WERI-Rb-1 (cell line): Measurements from ENCODE around the gene DPP9.

Experiments
- DNase-seq: peaks from one replicate; pipeline ENCODE4 v3.0.0-alpha.2; 2020
- H3K27ac ChIP-seq: fragments of 250-450 bp; sonication (Bioruptor Pico); 2 replicates; pipeline ENCODE4 v1.5.1; 2020; ENCODE audit warnings: mild to moderate bottlenecking, moderate library complexity
- H3K27me3 ChIP-seq: fragments of 250-450 bp; sonication (Bioruptor Pico); 2 replicates; pipeline ENCODE4 v1.5.1; 2021; ENCODE audit warnings: mild to moderate bottlenecking, low read depth, moderate library complexity; ENCODE audit not compliant: insufficient read depth, severe bottlenecking
- H3K36me3 ChIP-seq: fragments of 250-450 bp; sonication (Bioruptor Pico); 2 replicates; pipeline ENCODE4 v1.5.1; 2020; ENCODE audit warnings: mild to moderate bottlenecking, moderate library complexity
- H3K4me3 ChIP-seq: 2 replicates; pipeline ENCODE4 v1.5.1; 2011; ENCODE audit warnings: low read depth, mild to moderate bottlenecking, control low read depth, low read length
- H3K9me3 ChIP-seq: fragments of 250-450 bp; sonication (Bioruptor Pico); 2 replicates; pipeline ENCODE4 v1.5.1; 2021; ENCODE audit warnings: mild to moderate bottlenecking, moderate library complexity; ENCODE audit not compliant: severe bottlenecking
- CTCF ChIP-seq: IDR thresholded peaks from 2 replicates; pipeline ENCODE4 v1.5.1; 2011; ENCODE audit warnings: low read depth, mild to moderate bottlenecking, control low read depth, inconsistent platforms, low read length

Gene DPP9

GRCh38 chr19:4693078-4693350 is 30.6 kb downstream of the DPP9 start:
- no peak for DNase-seq
- TF ChIP-seq CTCF: no peak
- H3K36me3 ChIP-seq: peaks cover 80% of the 10 kb centered on the region
- H3K27ac ChIP-seq: peak overlapping the region; percentile 63
- no peaks in the 10 kb centered on the region for H3K9me3 ChIP-seq
- H3K27me3 ChIP-seq: no peaks in the 10 kb centered on the region
- no peak overlapping the region for H3K4me3 ChIP-seq

GRCh38 chr19:4692251-4693077 is 31.2 kb downstream of the DPP9 start:
- no peak overlapping the region for H3K4me3 ChIP-seq
- peak; percentile 83 for DNase-seq
- peaks cover 75% of the 10 kb centered on the region for H3K36me3 ChIP-seq
- peak overlapping the region; percentile 63 for H3K27ac ChIP-seq
- H3K9me3 ChIP-seq: no peaks in the 10 kb centered on the region
- H3K27me3 ChIP-seq: no peaks in the 10 kb centered on the region
- no peak for TF ChIP-seq CTCF

- H3K27ac ChIP-seq: no peak overlapping the region
- H3K4me3 ChIP-seq: no peak overlapping the region
- peaks cover 65% of the 10 kb centered on the region for H3K36me3 ChIP-seq
- no peaks in the 10 kb centered on the region for H3K27me3 ChIP-seq
- DNase-seq: no peak
- TF ChIP-seq CTCF: no peak
- no peaks in the 10 kb centered on the region for H3K9me3 ChIP-seq
These were observed 32.3 kb downstream of the DPP9 start for GRCh38 chr19:4691373-4691772.

GRCh38 chr19:4690361-4690760 is 33.3 kb downstream of the DPP9 start:
- peaks cover 55% of the 10 kb centered on the region for H3K36me3 ChIP-seq
- peak; percentile 59 for TF ChIP-seq CTCF
- H3K4me3 ChIP-seq: no peak overlapping the region
- H3K27ac ChIP-seq: no peak overlapping the region
- no peak for DNase-seq
- no peaks in the 10 kb centered on the region for H3K9me3 ChIP-seq
- H3K27me3 ChIP-seq: no peaks in the 10 kb centered on the region

GRCh38 chr19:4689403-4689802 is 34.2 kb downstream of the DPP9 start:
- H3K36me3 ChIP-seq: peaks cover 51% of the 10 kb centered on the region
- no peak for TF ChIP-seq CTCF
- H3K9me3 ChIP-seq: no peaks in the 10 kb centered on the region
- no peak for DNase-seq
- H3K27me3 ChIP-seq: no peaks in the 10 kb centered on the region
- H3K4me3 ChIP-seq: no peak overlapping the region
- H3K27ac ChIP-seq: no peak overlapping the region

GRCh38 chr19:4688587-4688986 is 35.1 kb downstream of the DPP9 start:
- DNase-seq: no peak
- TF ChIP-seq CTCF: no peak
- H3K36me3 ChIP-seq: peaks cover 42% of the 10 kb centered on the region

More at GRCh38 chr19:4688587-4688986, 35.1 kb downstream of the DPP9 start:
- H3K4me3 ChIP-seq: no peak overlapping the region
- no peaks in the 10 kb centered on the region for H3K9me3 ChIP-seq
- no peak overlapping the region for H3K27ac ChIP-seq
- H3K27me3 ChIP-seq: no peaks in the 10 kb centered on the region
